Neural progenitor cell (in vitro differentiated cells): ENCODE results near the gene OMP.

Source experiments
- EZH2 ChIP-seq: fragments of 200-600 bp; sonication (generic); IDR thresholded peaks from 2 replicates; pipeline ENCODE4 v1.6.1; 2017; ENCODE audit warnings: antibody characterized with exemption, mild to moderate bottlenecking, moderate library complexity
- TF ChIP-seq, protein P1 (sequence below): fragments of 200-600 bp; sonication (generic); IDR thresholded peaks from 2 replicates; pipeline ENCODE4 v1.5.1; 2017; ENCODE audit warnings: antibody characterized with exemption, mild to moderate bottlenecking

DNA sequence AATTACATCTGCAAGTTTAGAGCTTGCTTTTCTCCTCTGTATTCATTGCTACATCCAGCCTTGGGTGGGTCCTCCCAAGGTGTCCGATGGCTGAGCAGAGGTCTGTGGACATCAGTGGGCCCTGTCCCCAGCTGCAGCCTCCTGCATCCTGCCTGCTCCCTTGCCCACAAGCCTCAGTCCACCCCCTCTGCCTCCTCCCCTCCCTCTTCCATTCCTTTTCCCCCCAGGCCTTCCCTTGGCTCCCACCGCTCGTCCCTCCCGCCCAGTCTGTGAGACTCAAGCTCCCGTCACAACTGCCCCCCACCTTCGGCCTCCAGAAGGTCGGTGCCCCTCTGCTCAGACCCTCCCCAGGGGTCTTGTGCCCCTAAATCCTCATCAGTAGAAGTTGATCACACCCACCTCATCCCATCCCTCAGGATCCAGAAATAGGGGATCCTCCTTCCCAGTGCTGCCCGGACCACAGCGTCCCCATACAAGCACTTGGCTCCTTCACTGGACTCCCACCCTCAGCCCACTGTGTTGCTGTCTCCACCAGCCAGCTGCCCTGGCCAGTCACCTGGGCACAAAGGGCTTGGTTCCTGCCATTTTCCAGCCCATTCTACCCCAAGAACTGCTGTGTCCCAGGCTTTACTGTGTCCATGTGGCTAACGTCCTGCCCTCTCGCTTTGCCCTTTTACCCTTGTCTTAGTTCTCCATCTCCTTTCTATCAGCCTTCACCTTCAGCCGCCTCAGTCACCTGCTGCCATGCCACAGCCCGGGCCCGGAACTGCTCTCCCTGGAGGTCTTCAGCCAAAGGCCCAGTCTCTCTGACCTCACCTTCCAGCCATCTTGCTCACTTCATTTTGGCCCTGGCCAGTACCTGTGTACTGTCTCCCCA, 2.2 kb upstream of the OMP start:
- TF ChIP-seq, protein P1, sequence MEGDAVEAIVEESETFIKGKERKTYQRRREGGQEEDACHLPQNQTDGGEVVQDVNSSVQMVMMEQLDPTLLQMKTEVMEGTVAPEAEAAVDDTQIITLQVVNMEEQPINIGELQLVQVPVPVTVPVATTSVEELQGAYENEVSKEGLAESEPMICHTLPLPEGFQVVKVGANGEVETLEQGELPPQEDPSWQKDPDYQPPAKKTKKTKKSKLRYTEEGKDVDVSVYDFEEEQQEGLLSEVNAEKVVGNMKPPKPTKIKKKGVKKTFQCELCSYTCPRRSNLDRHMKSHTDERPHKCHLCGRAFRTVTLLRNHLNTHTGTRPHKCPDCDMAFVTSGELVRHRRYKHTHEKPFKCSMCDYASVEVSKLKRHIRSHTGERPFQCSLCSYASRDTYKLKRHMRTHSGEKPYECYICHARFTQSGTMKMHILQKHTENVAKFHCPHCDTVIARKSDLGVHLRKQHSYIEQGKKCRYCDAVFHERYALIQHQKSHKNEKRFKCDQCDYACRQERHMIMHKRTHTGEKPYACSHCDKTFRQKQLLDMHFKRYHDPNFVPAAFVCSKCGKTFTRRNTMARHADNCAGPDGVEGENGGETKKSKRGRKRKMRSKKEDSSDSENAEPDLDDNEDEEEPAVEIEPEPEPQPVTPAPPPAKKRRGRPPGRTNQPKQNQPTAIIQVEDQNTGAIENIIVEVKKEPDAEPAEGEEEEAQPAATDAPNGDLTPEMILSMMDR, result no peak
- TF ChIP-seq EZH2, result no peak
